ENCODE data around the gene TMEM218.
A peak's percentile ranks its signal among the peaks of the same experiment; 100 is the strongest.
"Not testable (repeated sequence)": the region's sequence is repeated elsewhere in the genome, so short reads cannot be mapped to it uniquely, and the experiment has no call there.

Gene TMEM218

GRCh38 chr11:125073616-125074483 lies 37.6 kb downstream of the TMEM218 start:
- no peak for DNase-seq

- DNase-seq: no peak
Observed at GRCh38 chr11:125072961-125073590, 38.4 kb downstream of the TMEM218 start.

GRCh38 chr11:125072218-125072960 lies 39.0 kb downstream of the TMEM218 start:
- peak; percentile 7 for DNase-seq

GRCh38 chr11:125071846-125072217 lies 39.6 kb downstream of the TMEM218 start:
- DNase-seq: no peak

GRCh38 chr11:125071435-125071834 lies 40.0 kb downstream of the TMEM218 start:
- no peak for DNase-seq

GRCh38 chr11:125070699-125071254 lies 40.6 kb downstream of the TMEM218 start:
- peak; percentile 33 for DNase-seq

GRCh38 chr11:125069796-125070195 lies 41.6 kb downstream of the TMEM218 start:
- no peak for DNase-seq

- DNase-seq: no peak
Observed at GRCh38 chr11:125069008-125069407, 42.4 kb downstream of the TMEM218 start.

- no peak for DNase-seq
Observed at GRCh38 chr11:125068368-125068767, 43.1 kb downstream of the TMEM218 start.

- DNase-seq: no peak
Observed at GRCh38 chr11:125064070-125064469, 47.4 kb downstream of the TMEM218 start.

GRCh38 chr11:125063429-125064043 lies 47.9 kb downstream of the TMEM218 start:
- DNase-seq: no peak

GRCh38 chr11:125062931-125063428 lies 48.4 kb downstream of the TMEM218 start, which contains the start of gene SLC37A2:
Gene SLC37A2, plus strand, starts transcription at chr11:125063305. Its CDS starts 63 bp downstream, at chr11:125063368.
- DNase-seq: peak; percentile 51

GRCh38 chr11:125062218-125062930 lies 49.1 kb downstream of the TMEM218 start:
- peak; percentile 7 for DNase-seq

GRCh38 chr11:125061281-125061680 lies 50.1 kb downstream of the TMEM218 start:
- no peak for DNase-seq

GRCh38 chr11:125057693-125058016 lies 53.8 kb downstream of the TMEM218 start:
- DNase-seq: no peak

GRCh38 chr11:125056931-125057692 lies 54.3 kb downstream of the TMEM218 start:
- no peak for DNase-seq

- DNase-seq: not testable (repeated sequence)
Observed at GRCh38 chr11:125056111-125056510, 55.3 kb downstream of the TMEM218 start.

GRCh38 chr11:125055107-125055715 lies 56.2 kb downstream of the TMEM218 start:
- no peak for DNase-seq

- no peak for DNase-seq
Observed at GRCh38 chr11:125053167-125053566, 58.3 kb downstream of the TMEM218 start.

- DNase-seq: no peak
Observed at GRCh38 chr11:125052047-125052446, 59.4 kb downstream of the TMEM218 start.

Data from CD4-positive, alpha-beta T cell treated with Interleukin-17A for 1 hour (primary cell).